Stimulated activated naive CD8-positive, alpha-beta T cell treated with anti-CD3 and anti-CD28 coated beads, Interleukin-15, Interleukin-2, amounts not matched to agents 100 U/mL and 50 U/mL, for 24 hours (primary cell): ENCODE data around the gene SH3GLB2.
A peak's percentile ranks its signal among the peaks of the same experiment; 100 is the strongest.
"Not testable (repeated sequence)": the region's sequence is repeated elsewhere in the genome, so short reads cannot be mapped to it uniquely, and the experiment has no call there.

Experiments
- ATAC-seq: fragments of 150-1000 bp; cut with Tn5 transposase; one replicate; pipeline ENCODE4 v1.10.0; 2021
- DNase-seq: peaks from one replicate; pipeline ENCODE4 v3.0.0; 2021

The SH3GLB2 gene

GRCh38 chr9:129053020-129053419 lies 24.9 kb upstream of the SH3GLB2 start:
- no peak for DNase-seq
- ATAC-seq = no peak

DNA sequence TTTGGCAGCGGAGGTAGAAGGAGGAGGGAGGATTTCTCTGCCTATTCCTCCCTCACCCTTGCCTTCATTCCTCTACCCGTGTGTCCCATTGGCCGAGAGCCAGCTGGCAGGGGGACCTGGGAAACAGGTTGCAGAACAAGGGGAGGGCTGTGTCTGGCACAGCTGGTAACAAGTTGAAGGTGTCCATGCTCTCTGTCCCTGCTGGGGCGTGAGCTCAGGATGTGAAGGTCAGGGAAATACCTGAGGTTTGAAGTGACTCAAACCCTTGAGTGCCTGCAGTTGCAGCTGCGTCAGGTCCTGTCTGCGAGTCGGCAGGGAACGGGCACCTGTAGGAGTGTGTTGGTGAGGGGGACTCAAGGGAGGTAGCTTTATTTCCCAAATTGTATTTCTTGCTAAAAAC lies 24.5 kb upstream of the SH3GLB2 start:
- ATAC-seq (no peak), DNase-seq (no peak)

DNA sequence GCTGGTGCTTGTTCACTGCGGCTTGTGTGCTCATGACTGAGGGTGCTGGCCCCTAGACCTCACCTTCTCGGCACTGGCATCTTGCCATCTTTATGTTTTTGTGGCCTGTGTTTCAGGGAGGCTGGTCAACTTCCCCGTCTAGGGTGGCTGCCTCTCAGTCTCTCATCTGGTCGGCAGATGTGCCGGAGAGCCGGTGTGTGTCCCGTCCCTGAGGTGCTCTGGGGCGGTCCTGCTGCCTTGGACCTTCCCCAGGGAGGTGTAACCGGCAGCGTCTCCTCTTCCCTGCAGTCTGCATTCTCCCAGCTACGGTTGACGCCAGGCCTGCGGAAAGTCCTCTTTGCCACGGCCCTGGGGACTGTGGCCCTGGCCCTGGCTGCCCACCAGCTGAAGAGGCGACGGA lies 13.9 kb upstream of the SH3GLB2 start:
- DNase-seq = no peak
- no peak for ATAC-seq

DNA sequence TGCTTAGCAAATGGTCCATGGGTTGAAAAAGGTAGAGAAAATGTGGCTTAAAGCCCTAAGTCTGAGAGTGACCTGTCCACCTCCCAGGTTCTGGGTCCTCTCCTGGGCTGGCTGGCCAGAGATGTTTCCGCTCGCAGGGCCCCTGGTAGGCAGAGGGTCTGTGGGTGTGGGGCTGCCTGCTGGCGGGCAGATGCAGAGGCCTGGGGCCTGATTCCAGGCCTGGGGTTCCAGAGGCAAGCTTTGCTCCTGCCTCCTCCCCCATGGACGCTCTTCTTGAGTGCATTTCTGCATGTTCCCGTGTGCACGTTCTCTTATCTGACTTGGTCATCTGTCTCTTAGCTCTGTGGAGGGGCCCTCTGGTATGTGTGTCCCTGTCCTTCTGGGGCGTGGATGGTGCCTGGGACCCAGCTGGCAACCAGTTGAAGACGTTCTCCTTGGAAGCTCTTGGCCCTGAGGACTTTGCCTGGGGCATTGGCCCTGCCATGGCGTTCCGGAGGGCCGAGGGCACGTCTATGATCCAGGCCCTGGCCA lies 12.0 kb upstream of the SH3GLB2 start:
- DNase-seq (no peak), ATAC-seq (no peak)

DNA sequence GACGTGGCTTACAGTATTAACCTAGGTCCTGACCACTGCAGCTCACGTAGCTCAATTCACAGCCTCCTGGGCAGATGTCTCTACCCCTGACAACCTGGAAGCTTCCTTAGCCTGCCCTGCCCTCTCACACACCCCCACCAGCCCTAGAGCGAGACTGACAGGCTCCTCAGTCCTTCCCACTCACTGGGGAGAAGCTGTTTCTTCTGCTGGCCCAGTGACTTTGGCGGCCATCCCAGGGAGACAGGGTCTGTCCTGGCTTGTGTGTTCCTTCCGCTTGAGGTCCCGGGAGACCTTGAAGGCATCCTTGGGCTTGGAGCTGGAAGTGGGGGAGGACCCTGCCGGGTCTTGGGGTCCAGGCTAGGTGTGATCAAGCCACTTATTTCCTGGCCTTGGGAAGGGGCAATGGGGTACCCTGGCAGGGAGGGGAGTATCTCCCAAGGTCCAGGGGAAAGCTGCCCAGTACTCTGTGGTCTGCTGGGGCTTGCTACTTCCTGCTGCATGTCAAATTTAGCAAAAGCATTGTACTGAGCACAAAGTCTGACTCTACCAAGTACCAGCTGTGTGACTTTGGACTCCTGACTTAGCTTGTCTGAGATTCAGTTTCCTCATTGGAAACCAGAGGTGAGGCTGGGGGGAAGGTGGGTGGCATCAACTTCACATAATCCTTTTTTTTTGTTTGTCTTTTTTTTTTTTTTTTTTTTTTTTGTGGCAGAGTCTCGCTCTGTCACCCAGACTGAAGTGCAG lies 10.2 kb upstream of the SH3GLB2 start:
- no peak for DNase-seq
- ATAC-seq = no peak

DNA sequence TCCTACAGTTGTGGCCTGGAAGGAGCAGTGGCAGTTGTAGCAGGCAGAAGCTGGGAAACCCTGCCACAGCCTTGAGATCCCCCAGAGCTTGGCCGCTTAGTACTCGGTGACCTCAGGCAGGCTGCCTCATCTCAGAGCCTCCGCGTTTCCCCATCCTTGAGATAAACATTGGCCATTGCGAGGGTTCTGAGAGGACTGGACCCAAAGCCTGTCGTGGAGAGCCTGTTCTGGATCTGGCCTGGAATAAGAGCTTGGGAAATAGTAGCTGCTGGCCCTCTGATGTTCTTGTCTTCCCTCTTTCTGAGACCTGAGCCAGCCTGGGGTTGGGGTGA lies 9.6 kb upstream of the SH3GLB2 start:
- no peak for ATAC-seq
- no peak for DNase-seq

DNA sequence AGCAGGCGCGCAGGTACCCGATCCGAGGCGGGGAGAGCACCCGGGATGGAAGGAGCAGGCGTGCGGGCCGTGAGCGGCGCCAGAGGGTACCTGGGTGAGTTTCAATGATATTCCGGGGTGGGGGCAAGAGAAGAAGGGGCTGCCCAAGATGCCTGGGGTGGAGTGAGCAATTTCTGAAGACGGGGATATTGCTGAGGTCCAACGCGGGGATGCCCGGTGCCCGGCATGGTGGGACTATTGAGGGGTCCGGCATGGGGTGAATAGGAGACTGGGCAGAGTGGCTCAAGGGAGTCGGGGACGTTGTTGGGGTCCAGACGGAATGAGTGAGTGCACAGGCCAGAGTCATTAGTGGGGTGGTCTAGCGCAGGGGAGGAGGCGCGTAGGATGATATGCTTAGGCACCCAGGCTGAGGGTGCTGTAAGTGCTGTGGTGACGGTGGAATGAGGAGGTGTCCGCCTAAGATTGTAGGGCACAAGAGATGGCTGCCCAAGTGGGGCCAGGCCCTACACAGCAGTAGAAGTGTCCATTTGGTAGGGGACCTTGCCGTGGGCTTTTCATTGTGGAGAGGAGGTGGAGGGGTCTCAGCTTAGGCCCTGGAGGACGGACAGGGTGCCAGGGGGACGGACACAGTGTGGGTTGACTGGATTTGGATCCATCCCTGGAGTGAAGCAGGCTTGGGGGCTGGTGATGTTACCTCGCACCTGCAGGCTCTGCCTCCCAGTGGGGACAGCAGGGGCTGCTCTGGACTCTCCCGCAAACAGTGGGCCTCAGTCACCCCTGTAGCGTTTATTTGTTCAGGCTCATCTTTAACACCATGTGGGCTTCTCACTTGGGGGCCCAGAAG lies 9.0 kb upstream of the SH3GLB2 start:
- no peak for ATAC-seq
- DNase-seq = no peak

DNA sequence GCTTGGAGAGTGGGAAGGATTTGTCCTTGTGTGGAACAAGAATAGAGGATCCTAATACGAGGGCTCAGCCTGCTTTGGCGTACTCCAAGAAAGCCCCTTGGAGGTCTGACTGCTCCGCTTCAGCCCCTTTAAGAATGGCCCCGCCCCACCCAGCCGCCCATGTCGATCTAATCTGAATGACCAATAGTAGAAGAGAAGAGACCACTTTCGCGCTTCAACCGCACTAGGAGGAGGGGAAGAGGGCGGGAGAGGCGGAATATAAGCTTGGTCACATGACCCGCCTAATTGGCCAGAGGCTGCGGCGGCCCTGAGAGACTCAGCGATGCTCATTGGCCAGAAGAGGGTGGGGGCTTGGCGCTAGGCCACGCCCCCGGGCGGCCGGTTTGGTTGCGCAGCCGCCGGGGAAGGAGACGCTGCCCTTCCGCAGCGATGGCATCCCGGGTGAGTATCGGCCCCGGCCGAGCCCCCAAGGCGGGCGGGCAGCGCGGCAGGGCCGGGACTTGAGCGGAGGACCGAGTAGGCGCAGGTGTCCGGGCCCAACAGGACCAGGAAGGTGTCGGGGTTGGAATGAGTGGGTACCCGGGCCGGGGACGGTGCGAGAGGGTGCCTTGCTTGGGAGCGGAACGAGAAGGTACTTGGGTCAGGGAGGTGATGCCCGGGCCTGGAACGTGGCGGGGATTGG lies 8.3 kb upstream of the SH3GLB2 start, which contains the start of gene MIGA2:
Gene MIGA2, plus strand, starts transcription at position 386 of the 682 bp plus-strand sequence. CDS start 3,969 bp downstream, outside the sequence.
- DNase-seq = peak; percentile 93
- ATAC-seq = peak; percentile 99

GRCh38 chr9:129035838-129036237 lies 7.7 kb upstream of the SH3GLB2 start:
- ATAC-seq = peak; percentile 4
- DNase-seq = not testable (repeated sequence)

DNA sequence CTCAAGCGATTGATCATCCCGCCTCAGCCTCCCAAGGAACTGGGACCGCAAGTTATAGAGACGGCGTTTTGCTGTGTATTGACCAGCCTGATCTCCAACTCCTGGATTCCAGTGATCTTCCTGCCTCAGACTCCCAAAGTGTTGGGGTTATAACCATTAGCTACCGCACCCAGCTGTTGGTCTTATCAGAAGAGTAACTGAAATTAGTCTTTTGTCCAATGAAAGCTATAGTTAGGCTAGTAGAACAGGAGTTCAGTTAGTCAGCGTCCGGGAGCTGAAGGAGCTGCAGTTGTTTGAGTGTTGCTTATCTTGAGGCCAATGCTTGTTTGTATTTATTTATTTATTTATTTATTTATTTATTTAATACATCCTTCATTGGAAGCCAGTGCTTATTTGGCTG lies 5.1 kb upstream of the SH3GLB2 start:
- DNase-seq (no peak), ATAC-seq (no peak)

- ATAC-seq (no peak), DNase-seq (no peak)
Observed at GRCh38 chr9:129032541-129033159, 4.5 kb upstream of the SH3GLB2 start.

- ATAC-seq = no peak
Observed at GRCh38 chr9:129031514-129031913, 3.4 kb upstream of the SH3GLB2 start.

GRCh38 chr9:129030191-129030590 lies 2.1 kb upstream of the SH3GLB2 start:
- DNase-seq (no peak), ATAC-seq (no peak)

More at GRCh38 chr9:129031514-129031913, 3.4 kb upstream of the SH3GLB2 start:
- DNase-seq = no peak

DNA sequence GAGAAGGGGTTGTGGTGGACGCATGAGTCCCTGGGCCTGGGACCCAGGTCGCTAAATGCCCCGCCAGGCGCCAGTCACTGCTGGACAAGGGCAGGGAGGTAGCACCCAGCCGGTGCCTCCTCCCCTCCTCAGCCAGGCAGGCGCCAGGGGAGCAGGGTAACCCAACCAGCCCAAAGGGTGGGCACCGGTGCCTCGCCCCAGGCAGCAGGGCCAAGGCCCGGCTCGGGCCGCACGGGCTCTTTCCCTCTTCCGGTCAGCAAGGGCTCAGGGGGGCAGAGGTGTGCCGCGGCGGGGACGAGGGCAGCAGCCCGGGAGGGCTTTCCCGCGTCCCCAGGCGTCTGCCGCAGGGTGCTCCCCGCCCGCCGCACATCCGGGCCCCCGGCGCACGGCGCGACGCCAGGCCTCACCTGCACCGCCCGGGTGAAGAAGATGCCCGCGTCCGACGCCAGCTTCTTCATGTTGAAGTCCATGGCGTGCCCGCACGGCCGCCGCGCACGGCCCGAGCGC lies 393 bp downstream of the SH3GLB2 start:
- no peak for DNase-seq
- peak; percentile 60 for ATAC-seq

GRCh38 chr9:129027224-129027684 lies 877 bp downstream of the SH3GLB2 start:
- DNase-seq (no peak), ATAC-seq (no peak)

DNA sequence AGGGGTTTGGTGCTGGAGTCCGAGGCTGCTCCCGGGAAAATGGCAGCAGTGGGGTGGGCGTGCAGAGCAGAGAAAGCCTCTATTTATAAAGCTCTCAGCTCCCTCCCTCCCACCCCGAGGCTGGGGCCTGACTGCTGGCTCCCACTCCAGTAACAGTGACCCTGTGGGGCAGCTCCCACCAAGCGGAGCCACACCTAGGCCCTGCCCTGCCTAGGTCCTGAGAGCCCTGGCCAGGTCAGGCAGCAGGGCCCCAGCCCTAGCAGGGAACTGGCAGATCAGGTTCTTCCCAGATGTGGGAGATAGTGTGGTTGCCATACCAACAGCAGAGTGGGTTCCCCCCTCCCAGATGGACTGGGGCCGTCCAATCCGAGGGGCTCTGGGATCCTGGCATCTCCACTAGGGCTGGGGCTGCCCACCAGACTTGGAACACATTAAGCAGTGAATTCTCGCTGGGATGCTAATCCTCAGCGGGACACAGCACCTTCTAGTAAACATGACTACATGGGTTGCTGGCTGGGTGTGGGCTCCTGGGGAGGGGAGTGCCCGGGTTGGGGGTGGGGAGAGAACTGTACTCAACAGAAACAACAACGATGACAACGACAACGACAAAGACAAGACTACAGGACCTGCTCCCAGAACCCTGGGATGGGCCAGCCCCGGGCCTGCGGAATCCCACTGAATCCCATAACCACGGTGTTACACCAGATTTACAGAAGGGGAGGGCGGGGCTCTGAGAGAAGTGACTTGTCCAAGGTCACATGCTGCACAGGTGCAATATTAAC lies 1.5 kb downstream of the SH3GLB2 start:
- no peak for DNase-seq
- ATAC-seq = no peak

DNA sequence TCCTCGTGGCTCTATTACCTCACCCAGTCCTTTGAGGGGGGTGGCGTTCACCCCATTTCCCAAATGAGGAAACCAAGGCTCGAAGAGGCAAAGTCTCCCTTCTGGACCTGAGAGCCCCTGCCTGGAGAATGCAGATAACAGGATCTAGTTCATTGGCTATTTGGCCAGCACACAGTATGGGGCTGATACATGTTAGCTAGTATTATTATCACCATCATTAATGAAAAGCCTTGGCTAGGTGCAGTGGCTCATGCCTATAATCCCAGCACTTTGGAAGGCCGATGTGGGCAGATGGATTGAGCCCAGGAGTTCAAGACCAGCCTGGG lies 4.3 kb downstream of the SH3GLB2 start:
- DNase-seq = no peak
- no peak for ATAC-seq

DNA sequence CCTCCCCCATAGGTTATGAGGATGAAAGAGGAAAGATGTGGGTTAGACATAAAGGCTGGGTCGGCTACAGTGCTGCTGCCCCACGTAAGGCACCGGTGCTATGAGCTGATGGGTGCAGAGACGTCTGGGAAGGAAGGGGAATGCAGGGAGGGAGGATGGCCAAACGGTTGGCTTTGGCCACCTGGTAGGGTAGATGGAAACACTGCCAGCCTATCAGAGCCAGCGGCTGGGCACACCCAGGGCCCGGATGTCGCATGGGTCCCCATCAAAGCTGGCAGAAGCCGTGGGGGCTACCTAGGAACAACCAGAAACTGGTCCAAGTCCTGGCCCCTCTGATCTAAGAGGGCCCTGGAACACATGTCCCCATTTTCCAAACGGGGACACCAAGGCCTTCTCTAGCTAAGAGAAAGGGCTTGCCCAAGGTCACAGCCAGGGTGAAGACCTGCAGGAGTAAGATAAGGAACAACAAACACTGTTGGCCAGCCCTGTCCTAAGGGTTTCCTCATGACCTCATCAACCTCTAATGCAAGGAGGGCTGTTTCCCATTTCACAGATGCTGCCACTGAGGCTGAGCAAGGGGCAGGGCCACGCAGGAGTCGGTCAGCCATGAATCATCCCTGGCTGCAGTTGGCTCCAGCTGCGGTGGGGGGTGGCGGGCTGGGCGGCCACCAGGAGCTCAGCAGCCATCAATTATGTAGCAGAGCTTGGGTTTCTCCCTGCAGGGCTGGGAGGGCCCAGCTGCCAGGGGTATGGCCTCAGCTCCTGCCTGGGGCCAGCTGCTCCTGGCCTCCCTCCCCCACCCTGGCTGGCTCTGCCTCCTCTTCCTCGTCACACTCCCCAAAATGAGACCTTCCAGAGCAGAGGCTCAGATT lies 4.9 kb downstream of the SH3GLB2 start:
- ATAC-seq = no peak
- DNase-seq = no peak

DNA sequence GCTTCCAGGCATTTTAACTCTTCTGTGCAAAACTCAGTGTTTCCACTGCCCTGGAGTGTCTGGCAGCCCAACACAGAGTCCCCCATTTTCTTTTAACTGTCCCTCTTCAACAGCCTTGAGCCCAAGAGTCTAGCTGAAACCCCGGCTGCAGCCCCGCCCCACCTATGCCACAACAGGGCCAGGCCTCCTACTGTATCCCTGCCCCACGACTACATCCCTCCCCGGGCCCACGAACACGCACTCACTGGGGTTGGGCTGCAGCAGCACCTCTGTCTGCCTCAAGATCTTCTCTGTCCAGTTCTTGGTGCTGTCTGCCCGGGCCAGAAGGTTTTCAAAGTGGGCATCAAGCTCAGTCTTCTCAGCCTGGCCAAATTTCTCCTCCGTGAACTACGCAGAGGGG lies 6.1 kb downstream of the SH3GLB2 start:
- no peak for ATAC-seq
- DNase-seq = no peak

- DNase-seq (no peak), ATAC-seq (no peak)
Observed at GRCh38 chr9:129021091-129021490, 7.0 kb downstream of the SH3GLB2 start.
